SIG-M5 treated with dmso at 0.1 percent for 504 hours (cell line): ENCODE data around the gene MPI.
"Not testable (repeated sequence)": the region's sequence is repeated elsewhere in the genome, so short reads cannot be mapped to it uniquely, and the experiment has no call there.

Experiments
- DNase-seq: peaks from one replicate; lab custom pipeline; 2025; ENCODE audit not compliant: unreplicated experiment; lab: John Stamatoyannopoulos, UW

MPI gene

GRCh38 chr15:74928771-74929198 is 38.9 kb downstream of the MPI start:
- no peak for DNase-seq

- DNase-seq: no peak
These were observed 43.7 kb downstream of the MPI start for GRCh38 chr15:74933573-74933972.

- DNase-seq: not testable (repeated sequence)
These were observed 45.4 kb downstream of the MPI start for GRCh38 chr15:74935193-74935592.

- DNase-seq: peak; percentile 18
These were observed 47.4 kb downstream of the MPI start for GRCh38 chr15:74937272-74937589.

- DNase-seq: peak; percentile 94
These were observed 47.9 kb downstream of the MPI start, which contains the start of gene COX5A for GRCh38 chr15:74937590-74938371. COX5A (minus strand) TSS chr15:74938073; CDS start chr15:74938014, 59 bp downstream.

- peak; percentile 72 for DNase-seq
These were observed 60.5 kb downstream of the MPI start for GRCh38 chr15:74950078-74950908.

GRCh38 chr15:74951006-74951405 is 61.2 kb downstream of the MPI start:
- DNase-seq: no peak
